Measurements from ENCODE around the gene ADD3.

Gene ADD3

GRCh38 chr10:110074298-110074697, 66.5 kb downstream of the ADD3 start:
- DNase-seq: no peak

GRCh38 chr10:110074758-110075671, 67.2 kb downstream of the ADD3 start:
- no peak for DNase-seq

GRCh38 chr10:110075686-110076085, 67.9 kb downstream of the ADD3 start:
- DNase-seq: no peak

- DNase-seq: no peak
These were observed 69.0 kb downstream of the ADD3 start for GRCh38 chr10:110076559-110077318.

GRCh38 chr10:110077436-110078130, 69.8 kb downstream of the ADD3 start:
- DNase-seq: no peak

GRCh38 chr10:110078317-110078716, 70.5 kb downstream of the ADD3 start:
- no peak for DNase-seq

GRCh38 chr10:110081911-110082310, 74.1 kb downstream of the ADD3 start:
- no peak for DNase-seq

GRCh38 chr10:110083884-110084283, 76.1 kb downstream of the ADD3 start:
- DNase-seq: no peak

GRCh38 chr10:110087682-110088081, 79.9 kb downstream of the ADD3 start:
- DNase-seq: no peak

- no peak for DNase-seq
These were observed 80.8 kb downstream of the ADD3 start for GRCh38 chr10:110088367-110089104.

GRCh38 chr10:110091830-110092229, 84.0 kb downstream of the ADD3 start:
- DNase-seq: no peak

GRCh38 chr10:110093722-110094121, 85.9 kb downstream of the ADD3 start:
- no peak for DNase-seq

- DNase-seq: no peak
These were observed 87.0 kb downstream of the ADD3 start for GRCh38 chr10:110094786-110095185.

- DNase-seq: no peak
These were observed 93.8 kb downstream of the ADD3 start for GRCh38 chr10:110101464-110102144.

GRCh38 chr10:110103921-110104461, 96.2 kb downstream of the ADD3 start:
- DNase-seq: no peak

GRCh38 chr10:110105873-110106272, 98.1 kb downstream of the ADD3 start:
- DNase-seq: no peak

GRCh38 chr10:110107430-110107829, 99.6 kb downstream of the ADD3 start:
- no peak for DNase-seq

- no peak for DNase-seq
These were observed 100.1 kb downstream of the ADD3 start for GRCh38 chr10:110107887-110108286.

- no peak for DNase-seq
These were observed 101.7 kb downstream of the ADD3 start for GRCh38 chr10:110109511-110109910.

- no peak for DNase-seq
These were observed 102.6 kb downstream of the ADD3 start for GRCh38 chr10:110110338-110110737.

- DNase-seq: no peak
These were observed 106.0 kb downstream of the ADD3 start for GRCh38 chr10:110113670-110114337.

All from NCI-H1048 (cell line).